ENCODE measurements around the gene DGKD.

GRCh38 chr2:233375490-233376314, 21.4 kb downstream of the DGKD start:
- TF ChIP-seq CTCF (IDR thresholded peaks at IDR 0.05; ENCODE audit: low read length) (no peak), EZH2phosphoT487 (IDR thresholded peaks at IDR 0.05; ENCODE audit: low read length) (no peak)

All from MM.1S (cell line).